Measurements from ENCODE around the gene SAXO2.

DNA sequence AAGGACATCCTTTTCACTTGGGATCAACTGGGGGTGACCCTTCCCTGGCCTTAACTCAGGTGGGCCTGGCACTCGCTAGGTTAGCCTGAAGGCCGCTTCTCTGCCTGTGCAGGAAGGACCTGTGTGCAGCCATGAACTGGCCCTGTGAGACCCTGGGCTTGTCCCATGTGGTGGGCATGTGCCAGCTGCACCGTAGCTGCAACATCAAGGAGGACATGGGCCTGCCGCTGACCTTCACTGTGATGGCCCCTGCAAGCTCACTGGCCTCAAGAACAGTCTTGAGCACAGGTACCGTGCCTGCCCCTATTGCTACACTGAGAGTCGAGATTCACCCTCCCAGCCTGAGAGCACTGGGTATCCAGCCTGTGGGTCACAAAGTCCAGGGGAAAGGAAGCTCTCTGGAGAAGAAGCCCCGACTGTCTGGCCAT lies 43.0 kb downstream of the SAXO2 start:
- TF ChIP-seq GATA3 (IDR thresholded peaks at IDR 0.05; ENCODE audit: low read depth, low read length) (no peak), GATA2 (IDR thresholded peaks at IDR 0.05; ENCODE audit: low read depth, low read length) (no peak)

Measured in SH-SY5Y (cell line).